Tibial nerve (tissue), 3 donors: ENCODE data around the gene ZG16B.

Experiments used
- POLR2A ChIP-seq, 2 donors: fragments of 450-650 bp; IDR thresholded peaks; one replicate each; pipeline ENCODE4 v1.6.1; 2017; ENCODE audit warnings: antibody characterized with exemption in 2 of 2, mild to moderate bottlenecking in 2 of 2, moderate library complexity in 2 of 2
- TF ChIP-seq, protein P1 (sequence below), 5 experiments: fragments of 200-600 bp in 3 of 5; fragments of 450-650 bp in 2 of 5; sonication (generic) in 3 of 5; IDR thresholded peaks; one replicate each; pipeline ENCODE4 v1.5.1; 2016 to 2019; ENCODE audit warnings: antibody characterized with exemption in 5 of 5, mild to moderate bottlenecking in 3 of 5, moderate library complexity in 2 of 5

- TF ChIP-seq, protein P1, sequence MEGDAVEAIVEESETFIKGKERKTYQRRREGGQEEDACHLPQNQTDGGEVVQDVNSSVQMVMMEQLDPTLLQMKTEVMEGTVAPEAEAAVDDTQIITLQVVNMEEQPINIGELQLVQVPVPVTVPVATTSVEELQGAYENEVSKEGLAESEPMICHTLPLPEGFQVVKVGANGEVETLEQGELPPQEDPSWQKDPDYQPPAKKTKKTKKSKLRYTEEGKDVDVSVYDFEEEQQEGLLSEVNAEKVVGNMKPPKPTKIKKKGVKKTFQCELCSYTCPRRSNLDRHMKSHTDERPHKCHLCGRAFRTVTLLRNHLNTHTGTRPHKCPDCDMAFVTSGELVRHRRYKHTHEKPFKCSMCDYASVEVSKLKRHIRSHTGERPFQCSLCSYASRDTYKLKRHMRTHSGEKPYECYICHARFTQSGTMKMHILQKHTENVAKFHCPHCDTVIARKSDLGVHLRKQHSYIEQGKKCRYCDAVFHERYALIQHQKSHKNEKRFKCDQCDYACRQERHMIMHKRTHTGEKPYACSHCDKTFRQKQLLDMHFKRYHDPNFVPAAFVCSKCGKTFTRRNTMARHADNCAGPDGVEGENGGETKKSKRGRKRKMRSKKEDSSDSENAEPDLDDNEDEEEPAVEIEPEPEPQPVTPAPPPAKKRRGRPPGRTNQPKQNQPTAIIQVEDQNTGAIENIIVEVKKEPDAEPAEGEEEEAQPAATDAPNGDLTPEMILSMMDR (IDR thresholded peaks at IDR 0.05), result no peak
- no peak for TF ChIP-seq POLR2A (IDR thresholded peaks at IDR 0.05)
Measured at GRCh38 chr16:2799205-2799858, 30.8 kb upstream of the ZG16B start.
